Measurements from ENCODE around the gene FEM1B.

Gene FEM1B

GRCh38 chr15:68249058-68249713, 28.4 kb upstream of the FEM1B start:
- H3K27me3 ChIP-seq: no peaks in the 10 kb centered on the region
- H3K36me3 ChIP-seq: peaks cover 0 to 4% (median 0%) of the 10 kb centered on the region in 11 experiments; a peak in 2 of 22 replicates
- peaks cover 0 to 42% (median 12%) of the 10 kb centered on the region in 10 experiments; a peak in 14 of 20 replicates for H3K4me1 ChIP-seq
- H3K4me3 ChIP-seq: peak overlapping the region in 2 of 10 experiments; percentile 28 to 31; a peak in 2 of 20 replicates
- peaks cover 10 to 21% (median 16%) of the 10 kb centered on the region in 11 experiments for H3K9me3 ChIP-seq (replicated peaks in 1 of 11)
- no peak for TF ChIP-seq Cebpa-rat (IDR thresholded peaks at IDR 0.05)
- H3K27ac ChIP-seq: peak overlapping the region in 4 of 11 experiments; percentile 38 to 66 (median 52); a peak in 6 of 22 replicates
- no peaks in the 10 kb centered on the region for H4K20me1 ChIP-seq
- 0 out of 22 replicates have a peak overlapping the region, but pooled peaks of 1 of the 11 experiments have one; percentile 7 for H3K9ac ChIP-seq
- H3K4me2 ChIP-seq: peak overlapping the region in 7 of 11 experiments; percentile 28 to 91 (median 51); a peak in 12 of 22 replicates

- H3K4me3 ChIP-seq: no peak overlapping the region
- no peak overlapping the region for H3K4me2 ChIP-seq
- H3K27ac ChIP-seq: no peak overlapping the region
- H3K9ac ChIP-seq: no peak overlapping the region
- peaks cover 13 to 59% (median 37%) of the 10 kb centered on the region in 10 experiments for H3K4me1 ChIP-seq
- TF ChIP-seq Cebpa-rat (IDR thresholded peaks at IDR 0.05): no peak
- no peaks in the 10 kb centered on the region for H4K20me1 ChIP-seq
- no peaks in the 10 kb centered on the region for H3K36me3 ChIP-seq
- no peaks in the 10 kb centered on the region for H3K27me3 ChIP-seq
- H3K9me3 ChIP-seq (replicated peaks in 1 of 11): no peaks in the 10 kb centered on the region
These were observed 24.5 kb upstream of the FEM1B start for GRCh38 chr15:68252925-68253534.

- Histone ChIP-seq H3K9ac (peak overlapping the region; percentile 67 to 82 (median 75)), H4K20me1 (no peaks in the 10 kb centered on the region), H3K27ac (peak overlapping the region; percentile 80 to 90 (median 83)), H3K9me3 (replicated peaks in 1 of 11) (no peaks in the 10 kb centered on the region), H3K4me1 (peaks cover 13 to 42% (median 34%) of the 10 kb centered on the region in 10 experiments), H3K36me3 (no peaks in the 10 kb centered on the region), H3K27me3 (no peaks in the 10 kb centered on the region), H3K4me2 (peak overlapping the region; percentile 81 to 93 (median 91)), H3K4me3 (peak overlapping the region; percentile 36 to 63 (median 48); a peak in 19 of 20 replicates)
- peak; percentile 60 to 98 (median 95); a peak in 20 of 22 replicates for TF ChIP-seq Cebpa-rat (IDR thresholded peaks at IDR 0.05)
These were observed 20.7 kb upstream of the FEM1B start for GRCh38 chr15:68256675-68257450.

GRCh38 chr15:68258692-68259091, 18.9 kb upstream of the FEM1B start:
- Histone ChIP-seq H3K4me3 (no peak overlapping the region), H3K9me3 (replicated peaks in 1 of 11) (no peaks in the 10 kb centered on the region), H3K36me3 (no peaks in the 10 kb centered on the region), H3K4me1 (peaks cover 13 to 39% (median 33%) of the 10 kb centered on the region in 10 experiments), H3K9ac (no peak overlapping the region), H4K20me1 (no peaks in the 10 kb centered on the region), H3K4me2 (no peak overlapping the region), H3K27me3 (no peaks in the 10 kb centered on the region), H3K27ac (peak overlapping the region in 8 of 11 experiments; percentile 18 to 63 (median 54); a peak in 11 of 22 replicates)
- TF ChIP-seq Cebpa-rat (IDR thresholded peaks at IDR 0.05): no peak

- Histone ChIP-seq H3K4me3 (no peak overlapping the region), H3K4me1 (peaks cover 13 to 46% (median 34%) of the 10 kb centered on the region in 10 experiments), H3K9ac (no peak overlapping the region), H3K36me3 (no peaks in the 10 kb centered on the region), H3K27ac (no peak overlapping the region), H3K4me2 (peak overlapping the region in 3 of 11 experiments; percentile 4 to 31 (median 18); a peak in 3 of 22 replicates), H3K27me3 (no peaks in the 10 kb centered on the region), H4K20me1 (no peaks in the 10 kb centered on the region), H3K9me3 (replicated peaks in 1 of 11) (no peaks in the 10 kb centered on the region)
- TF ChIP-seq Cebpa-rat (IDR thresholded peaks at IDR 0.05): no peak
These were observed 17.7 kb upstream of the FEM1B start for GRCh38 chr15:68259883-68260282.

- TF ChIP-seq Cebpa-rat (IDR thresholded peaks at IDR 0.05): no peak
- H4K20me1 ChIP-seq: no peaks in the 10 kb centered on the region
- H3K4me2 ChIP-seq: no peak overlapping the region
- H3K27me3 ChIP-seq: no peaks in the 10 kb centered on the region
- H3K4me3 ChIP-seq: no peak overlapping the region
- no peak overlapping the region for H3K9ac ChIP-seq
- H3K4me1 ChIP-seq: peaks cover 13 to 45% (median 21%) of the 10 kb centered on the region in 10 experiments
- H3K9me3 ChIP-seq (replicated peaks in 1 of 11): no peaks in the 10 kb centered on the region
- no peaks in the 10 kb centered on the region for H3K36me3 ChIP-seq
- H3K27ac ChIP-seq: no peak overlapping the region
These were observed 16.3 kb upstream of the FEM1B start for GRCh38 chr15:68261241-68261640.

GRCh38 chr15:68261980-68262379, 15.6 kb upstream of the FEM1B start:
- H3K9me3 ChIP-seq (replicated peaks in 1 of 11): no peaks in the 10 kb centered on the region
- no peak overlapping the region for H3K9ac ChIP-seq
- no peak overlapping the region for H3K4me3 ChIP-seq
- H3K27me3 ChIP-seq: no peaks in the 10 kb centered on the region
- peaks cover 5 to 38% (median 13%) of the 10 kb centered on the region in 10 experiments for H3K4me1 ChIP-seq
- no peak for TF ChIP-seq Cebpa-rat (IDR thresholded peaks at IDR 0.05)
- H3K27ac ChIP-seq: no peak overlapping the region
- H3K36me3 ChIP-seq: no peaks in the 10 kb centered on the region
- H4K20me1 ChIP-seq: no peaks in the 10 kb centered on the region
- no peak overlapping the region for H3K4me2 ChIP-seq

- no peak for TF ChIP-seq Cebpa-rat (IDR thresholded peaks at IDR 0.05)
- no peak overlapping the region for H3K4me3 ChIP-seq
- H3K9ac ChIP-seq: no peak overlapping the region
- H3K4me2 ChIP-seq: no peak overlapping the region
- no peaks in the 10 kb centered on the region for H3K36me3 ChIP-seq
- no peaks in the 10 kb centered on the region for H3K9me3 ChIP-seq (replicated peaks in 1 of 11)
- peaks cover 0 to 33% (median 10%) of the 10 kb centered on the region in 10 experiments; a peak in 11 of 20 replicates for H3K4me1 ChIP-seq
- H3K27ac ChIP-seq: no peak overlapping the region
- H4K20me1 ChIP-seq: no peaks in the 10 kb centered on the region
- H3K27me3 ChIP-seq: no peaks in the 10 kb centered on the region
These were observed 14.8 kb upstream of the FEM1B start for GRCh38 chr15:68262514-68263356.

Measured in BLaER1 treated with 17β-estradiol and CSF1 and Interleukin-3, amounts not matched to agents 10 nM and 100 nM (cell line).